Measurements from ENCODE around the gene URB2.

URB2 gene

GRCh38 chr1:229599218-229599954 lies 26.7 kb upstream of the URB2 start:
- H3K4me3 ChIP-seq (ENCODE audit: low read depth, low read length): no peak overlapping the region
- no peak for TF ChIP-seq CTCF (IDR thresholded peaks at IDR 0.05; ENCODE audit: borderline replicate concordance, insufficient read depth, low read depth, low read length)

- no peak for TF ChIP-seq CTCF (IDR thresholded peaks at IDR 0.05; ENCODE audit: borderline replicate concordance, insufficient read depth, low read depth, low read length)
- no peak overlapping the region for H3K4me3 ChIP-seq (ENCODE audit: low read depth, low read length)
Observed at GRCh38 chr1:229600229-229600628, 25.8 kb upstream of the URB2 start.

GRCh38 chr1:229603371-229604005 lies 22.6 kb upstream of the URB2 start:
- TF ChIP-seq CTCF (IDR thresholded peaks at IDR 0.05; ENCODE audit: borderline replicate concordance, insufficient read depth, low read depth, low read length): no peak
- H3K4me3 ChIP-seq (ENCODE audit: low read depth, low read length): no peak overlapping the region

- TF ChIP-seq CTCF (IDR thresholded peaks at IDR 0.05; ENCODE audit: borderline replicate concordance, insufficient read depth, low read depth, low read length): no peak
- H3K4me3 ChIP-seq (ENCODE audit: low read depth, low read length): no peak overlapping the region
Observed at GRCh38 chr1:229607370-229607769, 18.7 kb upstream of the URB2 start.

- TF ChIP-seq CTCF (IDR thresholded peaks at IDR 0.05; ENCODE audit: borderline replicate concordance, insufficient read depth, low read depth, low read length): no peak
- no peak overlapping the region for H3K4me3 ChIP-seq (ENCODE audit: low read depth, low read length)
Observed at GRCh38 chr1:229608590-229608989, 17.5 kb upstream of the URB2 start.

GRCh38 chr1:229613938-229614337 lies 12.1 kb upstream of the URB2 start:
- TF ChIP-seq CTCF (IDR thresholded peaks at IDR 0.05; ENCODE audit: borderline replicate concordance, insufficient read depth, low read depth, low read length): no peak

GRCh38 chr1:229614701-229615100 lies 11.3 kb upstream of the URB2 start:
- TF ChIP-seq CTCF (IDR thresholded peaks at IDR 0.05; ENCODE audit: borderline replicate concordance, insufficient read depth, low read depth, low read length): no peak
- no peak overlapping the region for H3K4me3 ChIP-seq (ENCODE audit: low read depth, low read length)

More at GRCh38 chr1:229613938-229614337, 12.1 kb upstream of the URB2 start:
- H3K4me3 ChIP-seq (ENCODE audit: low read depth, low read length): no peak overlapping the region

Data from GM12875 (cell line).